Lung (tissue), 12 donors: ENCODE results near the gene ATOH1. TPM values are rescaled to one million over a fixed set of nuclear protein-coding genes. Genes with fewer than 3 reads are reported as not detected.

Source experiments
- ATAC-seq: fragments of 200-7000 bp; cut with Tn5 transposase; one replicate; pipeline ENCODE4 v1.9.1; 2020; ENCODE audit warnings: moderate number of reproducible peaks; ENCODE audit not compliant: insufficient read depth, low FRiP score
- DNase-seq, 3 donors: peaks; one replicate each; pipeline ENCODE4 v3.0.0-alpha.2; 2013 to 2017
- H3K27ac ChIP-seq, 2 donors: one replicate each; pipeline ENCODE4 v1.5.1; 2013; ENCODE audit warnings: mild to moderate bottlenecking in 2 of 2, moderate library complexity in 2 of 2, control low read depth in 1 of 2, inconsistent platforms in 1 of 2, low read depth in 1 of 2, low read length in 1 of 2
- H3K27me3 ChIP-seq, 3 donors: one replicate each; pipeline ENCODE4 v1.5.1; 2013; ENCODE audit warnings: low read length in 2 of 3; ENCODE audit not compliant: control insufficient read depth in 3 of 3, insufficient read depth in 3 of 3
- H3K36me3 ChIP-seq, 4 donors: one replicate each; pipeline ENCODE4 v1.5.1; 2013; ENCODE audit warnings: low read length in 4 of 4, mild to moderate bottlenecking in 1 of 4, moderate library complexity in 1 of 4; ENCODE audit not compliant: control insufficient read depth in 4 of 4, insufficient read depth in 4 of 4
- H3K4me1 ChIP-seq, 5 donors: one replicate each; pipeline ENCODE4 v1.5.1; 2013; ENCODE audit warnings: low read length in 5 of 5, mild to moderate bottlenecking in 2 of 5, moderate library complexity in 1 of 5; ENCODE audit not compliant: control insufficient read depth in 5 of 5, insufficient read depth in 5 of 5
- H3K4me3 ChIP-seq: one replicate; pipeline ENCODE4 v1.5.1; 2013; ENCODE audit warnings: mild to moderate bottlenecking, control low read depth, moderate library complexity
- H3K9ac ChIP-seq, 2 donors: one replicate each; pipeline ENCODE4 v1.5.1; 2013; ENCODE audit warnings: low read length in 2 of 2, control low read depth in 1 of 2; ENCODE audit not compliant: insufficient read depth in 1 of 2
- H3K9me3 ChIP-seq, 4 donors: one replicate each; pipeline ENCODE4 v1.5.1; 2013; ENCODE audit warnings: low read length in 3 of 4, mild to moderate bottlenecking in 1 of 4, moderate library complexity in 1 of 4; ENCODE audit not compliant: control insufficient read depth in 4 of 4, insufficient read depth in 3 of 4
- CTCF ChIP-seq: IDR thresholded peaks from 2 replicates; pipeline ENCODE4 v1.5.1; 2012; ENCODE audit warnings: mild to moderate bottlenecking; ENCODE audit errors: control extremely low read depth, extremely low read depth
- WGBS, 2 donors: extraction: QIAGEN DNeasy Blood & Tissue Kit; methylation state at CpG; one replicate each; pipeline ENCODE4 v1.1.7; 2013; 5-methylcytosine and 5-hydroxymethylcytosine counted together
- polyA plus RNA-seq, 2 donors: library from polyadenylated mRNA; stranded (reverse); fragments of 200-250 nt; gene quantifications; one replicate each; pipeline ENCODE4 v1.2.1, GENCODE V29; 2013
- total RNA-seq, 2 donors: library from RNA; depleted of rRNA in 1 of 2; stranded (reverse); fragments of >200 nt in 1 of 2; gene quantifications; one replicate each; pipeline ENCODE4 v1.2.1, GENCODE V29; 2014 to 2021
- donor health status: control.
- donor health status: control.
- donor health status: Bipolar disorder and iron deficiency.
- donor health status: healthy.
- donor health status: DM: yes; HTN: yes; CAD: no.

ATOH1 gene
- total and polyA plus RNA-seq, 4 donors, result not detected

GRCh38 chr4:93781198-93781597, 47.4 kb upstream of the ATOH1 start:
- H3K36me3 ChIP-seq, result no peaks in the 10 kb centered on the region
- DNase-seq (no peak), ATAC-seq (no peak)
- no peak overlapping the region for H3K9ac ChIP-seq
- no peak overlapping the region for H3K4me3 ChIP-seq
- no peaks in the 10 kb centered on the region for H3K9me3 ChIP-seq
- H3K4me1 ChIP-seq, result no peaks in the 10 kb centered on the region
- WGBS, 2 donors, result 93 to 96% methylated on average over 9 of the region's 9 CpGs
- no peaks in the 10 kb centered on the region for H3K27me3 ChIP-seq
- H3K27ac ChIP-seq, result no peak overlapping the region
- TF ChIP-seq CTCF, result no peak

GRCh38 chr4:93786149-93786548, 42.4 kb upstream of the ATOH1 start:
- no peak for ATAC-seq
- H3K27ac ChIP-seq, result no peak overlapping the region
- TF ChIP-seq CTCF, result no peak

GRCh38 chr4:93788712-93789111, 39.8 kb upstream of the ATOH1 start:
- Histone ChIP-seq H3K4me3 (no peak overlapping the region), H3K9me3 (no peaks in the 10 kb centered on the region), H3K27ac (no peak overlapping the region), H3K27me3 (peaks cover 0 to 5% (median 3%) of the 10 kb centered on the region in 3 donors), H3K36me3 (no peaks in the 10 kb centered on the region), H3K9ac (no peak overlapping the region), H3K4me1 (no peaks in the 10 kb centered on the region)
- DNase-seq (peak in 2 of 3 donors; percentile 32 to 36), ATAC-seq (no peak)
- TF ChIP-seq CTCF, result no peak
- 86 to 88% methylated on average over 1 of the region's 1 CpG for WGBS, 2 donors

More at GRCh38 chr4:93786149-93786548, 42.4 kb upstream of the ATOH1 start:
- no peaks in the 10 kb centered on the region for H3K4me1 ChIP-seq
- no peaks in the 10 kb centered on the region for H3K27me3 ChIP-seq
- no peaks in the 10 kb centered on the region for H3K36me3 ChIP-seq
- H3K9ac ChIP-seq, result no peak overlapping the region
- no peak overlapping the region for H3K4me3 ChIP-seq
- no peak for DNase-seq
- WGBS, 2 donors, result 67 to 92% methylated on average over 2 of the region's 2 CpGs
- H3K9me3 ChIP-seq, result no peaks in the 10 kb centered on the region

DNA sequence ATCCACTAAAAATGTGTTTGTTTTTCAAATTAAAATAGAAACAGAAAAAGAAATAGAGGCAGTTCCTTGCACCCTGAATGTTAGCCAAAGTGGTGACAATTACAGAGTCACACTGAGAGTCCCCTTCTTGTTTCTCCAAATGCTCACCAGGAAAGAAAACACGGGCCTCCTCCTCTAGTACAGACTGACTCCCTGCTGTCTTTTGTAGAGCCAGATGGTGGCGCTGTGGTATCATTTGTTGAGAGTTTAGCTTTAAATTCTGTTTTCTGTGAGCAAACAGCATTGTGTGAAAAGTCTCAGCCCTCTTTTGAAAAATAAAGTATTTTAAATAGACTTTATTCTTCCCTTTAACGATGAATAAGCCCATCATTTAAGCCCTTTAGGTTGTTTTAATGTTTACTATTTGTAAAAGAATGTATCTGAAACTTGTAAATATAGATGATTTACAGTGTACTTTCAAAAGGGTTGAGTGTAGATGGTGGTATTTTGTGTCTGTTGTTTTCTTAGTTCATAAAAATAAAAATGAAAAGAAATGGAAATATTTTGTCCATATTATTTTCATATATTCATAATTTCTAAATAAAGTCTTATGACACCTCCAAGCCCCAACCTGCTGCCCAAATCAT, 36.9 kb upstream of the ATOH1 start:
- H3K27me3 ChIP-seq, result peaks cover 0 to 5% (median 3%) of the 10 kb centered on the region in 3 donors
- DNase-seq (peak; percentile 66 to 78 (median 72)), ATAC-seq (no peak)
- peaks cover 0 to 6% (median 0%) of the 10 kb centered on the region in 5 donors for H3K4me1 ChIP-seq
- H3K36me3 ChIP-seq, result no peaks in the 10 kb centered on the region
- 1% methylated on average over 3 of the region's 3 CpGs for WGBS, 2 donors
- no peak overlapping the region for H3K9ac ChIP-seq
- H3K4me3 ChIP-seq, result no peak overlapping the region
- H3K9me3 ChIP-seq, result no peaks in the 10 kb centered on the region
- peak; percentile 46 for TF ChIP-seq CTCF
- H3K27ac ChIP-seq, result no peak overlapping the region
